ENCODE data around the gene BCOR.

DNA sequence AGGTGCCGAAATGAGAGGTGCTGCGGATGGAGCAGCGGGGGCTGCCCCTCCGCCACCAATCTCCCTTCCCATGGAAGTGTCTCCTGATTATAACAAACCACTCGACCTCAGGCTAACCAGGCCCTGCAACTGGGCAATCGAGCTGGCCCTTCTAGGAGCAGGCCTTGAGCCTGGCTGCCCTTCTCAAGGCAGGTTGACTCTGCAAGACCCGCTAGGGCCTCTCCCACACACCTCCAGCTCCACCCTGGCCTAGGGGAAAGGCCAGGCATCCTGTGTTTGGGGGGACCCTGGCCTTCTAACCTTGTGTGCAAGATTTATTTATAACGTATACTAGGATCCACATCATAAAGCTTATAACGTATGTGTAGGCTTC is 3.7 kb upstream of the BCOR start:
- TF ChIP-seq POLR2A (IDR thresholded peaks at IDR 0.05; ENCODE audit: low read length) (no peak), GATA1 (IDR thresholded peaks at IDR 0.05; ENCODE audit: low read depth, low read length) (no peak)

All from erythroblast (primary cell).